H9 (cell line): ENCODE measurements around the gene NEDD4L. TPM values are rescaled to one million over a fixed set of nuclear protein-coding genes. Genes with fewer than 3 reads are reported as not detected.

Source experiments
- DNase-seq: peaks from one replicate; pipeline ENCODE4 v3.0.0-alpha.2; 2017
- H2AFZ ChIP-seq: one replicate; pipeline ENCODE4 v1.6.1; 2013; ENCODE audit warnings: mild to moderate bottlenecking, low read length, control low read depth, moderate library complexity
- H2AK5ac ChIP-seq: 2 replicates; pipeline ENCODE4 v1.6.1; 2013; ENCODE audit warnings: low read length, control low read depth, mixed read lengths; ENCODE audit not compliant: insufficient read length
- H2BK120ac ChIP-seq: one replicate; pipeline ENCODE4 v1.6.1; 2013; ENCODE audit warnings: low read depth, mild to moderate bottlenecking, low read length, control low read depth, inconsistent platforms; ENCODE audit not compliant: poor library complexity, severe bottlenecking
- H2BK12ac ChIP-seq: 2 replicates; pipeline ENCODE4 v1.6.1; 2013; ENCODE audit warnings: low read length, control low read depth, mixed read lengths, low read depth; ENCODE audit not compliant: insufficient read length
- H2BK15ac ChIP-seq: 2 replicates; pipeline ENCODE4 v1.6.1; 2013; ENCODE audit warnings: low read depth, low read length, control low read depth
- H2BK20ac ChIP-seq: one replicate; pipeline ENCODE4 v1.6.1; 2013; ENCODE audit warnings: low read depth, mild to moderate bottlenecking, low read length, control low read depth, inconsistent platforms; ENCODE audit not compliant: poor library complexity, severe bottlenecking
- H2BK5ac ChIP-seq: 2 replicates; pipeline ENCODE4 v1.6.1; 2013; ENCODE audit warnings: low read length, control low read depth, mixed read lengths; ENCODE audit not compliant: insufficient read length
- H3K14ac ChIP-seq: 2 replicates; pipeline ENCODE4 v1.6.1; 2013; ENCODE audit warnings: low read length, control low read depth; ENCODE audit not compliant: insufficient read depth
- H3K18ac ChIP-seq: 2 replicates; pipeline ENCODE4 v1.6.1; 2013; ENCODE audit warnings: low read depth, mild to moderate bottlenecking, mixed read lengths, low read length, control low read depth; ENCODE audit not compliant: insufficient read length
- H3K23ac ChIP-seq: 2 replicates; pipeline ENCODE4 v1.6.1; 2013; ENCODE audit warnings: low read length, control low read depth, mixed read lengths, low read depth; ENCODE audit not compliant: insufficient read length
- H3K23me2 ChIP-seq: 2 replicates; pipeline ENCODE4 v1.6.1; 2013; ENCODE audit warnings: low read depth, mild to moderate bottlenecking, mixed read lengths, low read length, control low read depth; ENCODE audit not compliant: insufficient read length, poor library complexity, severe bottlenecking
- H3K27ac ChIP-seq: 2 replicates; pipeline ENCODE4 v1.5.1; 2013; ENCODE audit warnings: low read length, control low read depth, mixed read lengths, low read depth; ENCODE audit not compliant: insufficient read length
- H3K27me3 ChIP-seq: 2 replicates; pipeline ENCODE4 v1.6.1; 2013; ENCODE audit warnings: low read length, control low read depth, inconsistent platforms; ENCODE audit not compliant: insufficient read depth
- H3K4ac ChIP-seq: 2 replicates; pipeline ENCODE4 v1.6.1; 2013; ENCODE audit warnings: low read depth, mild to moderate bottlenecking, control low read depth, inconsistent platforms, low read length, moderate library complexity
- H3K4me1 ChIP-seq: 2 replicates; pipeline ENCODE4 v1.6.1; 2013; ENCODE audit warnings: low read length, control low read depth, inconsistent platforms; ENCODE audit not compliant: insufficient read depth
- H3K4me2 ChIP-seq: 2 replicates; pipeline ENCODE4 v1.6.1; 2013; ENCODE audit warnings: low read length, control low read depth, mixed read lengths; ENCODE audit not compliant: insufficient read length, insufficient read depth
- H3K56ac ChIP-seq: 2 replicates; pipeline ENCODE4 v1.6.1; 2013; ENCODE audit warnings: low read depth, mild to moderate bottlenecking, mixed read lengths, low read length, control low read depth; ENCODE audit not compliant: insufficient read length
- H3K79me1 ChIP-seq: 2 replicates; pipeline ENCODE4 v1.6.1; 2013; ENCODE audit warnings: low read depth, mild to moderate bottlenecking, moderate library complexity, low read length, control low read depth, inconsistent platforms; ENCODE audit not compliant: insufficient read depth, poor library complexity, severe bottlenecking
- H3K79me2 ChIP-seq: 2 replicates; pipeline ENCODE4 v1.6.1; 2013; ENCODE audit warnings: low read length, control low read depth, inconsistent platforms; ENCODE audit not compliant: insufficient read depth
- H3K9ac ChIP-seq: 2 replicates; pipeline ENCODE4 v1.6.1; 2013; ENCODE audit warnings: low read length, control low read depth, mixed read lengths; ENCODE audit not compliant: insufficient read length; ENCODE audit errors: extremely low read depth
- H3K9me3 ChIP-seq: one replicate; pipeline ENCODE4 v1.6.1; 2013; ENCODE audit warnings: low read depth, low read length, inconsistent platforms; ENCODE audit not compliant: control insufficient read depth
- H3T11ph ChIP-seq: one replicate; pipeline ENCODE4 v1.6.1; 2013; ENCODE audit warnings: mild to moderate bottlenecking, low read length, control low read depth, inconsistent platforms
- H4K20me1 ChIP-seq: one replicate; pipeline ENCODE4 v1.6.1; 2013; ENCODE audit not compliant: control insufficient read depth, insufficient read length, insufficient read depth
- H4K5ac ChIP-seq: 2 replicates; pipeline ENCODE4 v1.6.1; 2013; ENCODE audit warnings: low read depth, mild to moderate bottlenecking, mixed read lengths, low read length, control low read depth; ENCODE audit not compliant: insufficient read length
- H4K8ac ChIP-seq: replicated peaks from 2 replicates; pipeline ENCODE4 v1.6.1; 2013; ENCODE audit warnings: low read length, control low read depth, mixed read lengths, low read depth; ENCODE audit not compliant: insufficient read length
- H4K91ac ChIP-seq: 2 replicates; pipeline ENCODE4 v1.6.1; 2013; ENCODE audit warnings: low read depth, mild to moderate bottlenecking, moderate library complexity, mixed read lengths, low read length, control low read depth; ENCODE audit not compliant: insufficient read length
- H3K27ac Mint-ChIP-seq, 3 experiments: 2 replicates in 2 of 3; 3 replicates in 1 of 3; pipeline ENCODE4 v1.8.0; 2020 to 2021; ENCODE audit warnings: mixed read lengths in 3 of 3, mild to moderate bottlenecking in 1 of 3, moderate library complexity in 1 of 3
- H3K27me3 Mint-ChIP-seq: 2 replicates; pipeline ENCODE4 v1.8.0; 2021; ENCODE audit warnings: low read depth, mild to moderate bottlenecking, moderate library complexity, mixed read lengths
- H3K36me3 Mint-ChIP-seq, 3 experiments: 2 replicates in 2 of 3; 3 replicates in 1 of 3; pipeline ENCODE4 v1.8.0; 2020 to 2021; ENCODE audit warnings: low read depth in 3 of 3, mixed read lengths in 3 of 3; ENCODE audit not compliant: insufficient read depth in 1 of 3
- H3K4me1 Mint-ChIP-seq, 2 experiments: 2 replicates each; pipeline ENCODE4 v1.8.0; 2020; ENCODE audit warnings: mixed read lengths in 2 of 2
- H3K4me3 Mint-ChIP-seq, 2 experiments: 2 replicates in 1 of 2; 3 replicates in 1 of 2; pipeline ENCODE4 v1.8.0; 2020 to 2021; ENCODE audit warnings: mild to moderate bottlenecking in 2 of 2, mixed read lengths in 2 of 2, moderate library complexity in 1 of 2
- H3K9me3 Mint-ChIP-seq, 2 experiments: 2 replicates in 1 of 2; 3 replicates in 1 of 2; pipeline ENCODE4 v1.8.0; 2020; ENCODE audit warnings: mild to moderate bottlenecking in 2 of 2, mixed read lengths in 2 of 2, moderate library complexity in 1 of 2
- WGBS: extraction: QIAGEN DNeasy Blood & Tissue Kit; methylation state at CpG from one replicate; pipeline ENCODE4 v1.1.7; 2013; ENCODE audit warnings: missing lambda C conversion rate, low lambda C conversion rate, mixed read lengths; ENCODE audit not compliant: insufficient read length; ENCODE audit errors: extremely low coverage; 5-methylcytosine and 5-hydroxymethylcytosine counted together
- total RNA-seq: library from RNA; stranded (reverse); gene quantifications from 2 replicates; pipeline ENCODE4 v1.2.1, GENCODE V29; 2021
- TF ChIP-seq, protein P1 (sequence below): fragments of 200-600 bp; sonication (generic); conservative IDR thresholded peaks from 3 replicates; pipeline ENCODE4 v1.8.0; 2021; ENCODE audit warnings: antibody characterized with exemption, mild to moderate bottlenecking

NEDD4L gene
- total RNA-seq, 1 experiment from 2014 or later: 76.3 TPM

DNA sequence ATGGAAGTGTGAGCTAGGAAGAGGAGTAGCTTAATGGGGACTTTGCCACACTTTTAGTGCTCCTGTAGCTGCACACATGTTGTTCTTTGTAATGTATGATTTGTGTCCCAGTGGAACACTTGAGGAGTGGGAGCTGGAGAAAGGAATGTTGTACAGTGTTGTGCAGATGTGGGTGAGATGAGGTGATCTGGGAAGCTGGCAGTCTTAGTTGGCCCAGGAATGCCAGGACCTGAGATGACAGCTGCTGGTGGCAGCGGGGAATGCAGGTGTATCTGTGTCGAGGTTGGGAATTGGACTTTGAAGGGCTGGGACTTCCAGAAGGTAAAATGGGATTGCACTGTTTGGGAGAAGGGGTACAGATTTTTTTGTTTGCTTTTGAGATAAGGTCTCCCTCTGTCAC lies 23.6 kb downstream of the NEDD4L start:
- TF ChIP-seq, protein P1, sequence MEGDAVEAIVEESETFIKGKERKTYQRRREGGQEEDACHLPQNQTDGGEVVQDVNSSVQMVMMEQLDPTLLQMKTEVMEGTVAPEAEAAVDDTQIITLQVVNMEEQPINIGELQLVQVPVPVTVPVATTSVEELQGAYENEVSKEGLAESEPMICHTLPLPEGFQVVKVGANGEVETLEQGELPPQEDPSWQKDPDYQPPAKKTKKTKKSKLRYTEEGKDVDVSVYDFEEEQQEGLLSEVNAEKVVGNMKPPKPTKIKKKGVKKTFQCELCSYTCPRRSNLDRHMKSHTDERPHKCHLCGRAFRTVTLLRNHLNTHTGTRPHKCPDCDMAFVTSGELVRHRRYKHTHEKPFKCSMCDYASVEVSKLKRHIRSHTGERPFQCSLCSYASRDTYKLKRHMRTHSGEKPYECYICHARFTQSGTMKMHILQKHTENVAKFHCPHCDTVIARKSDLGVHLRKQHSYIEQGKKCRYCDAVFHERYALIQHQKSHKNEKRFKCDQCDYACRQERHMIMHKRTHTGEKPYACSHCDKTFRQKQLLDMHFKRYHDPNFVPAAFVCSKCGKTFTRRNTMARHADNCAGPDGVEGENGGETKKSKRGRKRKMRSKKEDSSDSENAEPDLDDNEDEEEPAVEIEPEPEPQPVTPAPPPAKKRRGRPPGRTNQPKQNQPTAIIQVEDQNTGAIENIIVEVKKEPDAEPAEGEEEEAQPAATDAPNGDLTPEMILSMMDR: peak; percentile 24; the same call in 1 of the 3 replicates
- H2AK5ac ChIP-seq: no peak overlapping the region
- Mint-ChIP-seq H3K4me3 (no peak overlapping the region; a peak in 1 of 5 replicates), H3K9me3 (peaks cover 0 to 2% of the 10 kb centered on the region in 2 experiments; a peak in 1 of 5 replicates), H3K36me3 (peaks cover 0 to 9% (median 0%) of the 10 kb centered on the region in 3 experiments; a peak in 3 of 7 replicates), H3K4me1 (peaks cover 20 to 31% of the 10 kb centered on the region in 2 experiments), H3K27me3 (no peaks in the 10 kb centered on the region; the same call in 1 of the 2 replicates), H3K27ac (no peak overlapping the region; a peak in 1 of 7 replicates)
- no peak for DNase-seq
- H4K91ac ChIP-seq: no peak overlapping the region
- H3K4me2 ChIP-seq: no peak overlapping the region
- H3K4me1 ChIP-seq: peaks cover 7% of the 10 kb centered on the region; the same call in 1 of the 2 replicates
- no CpG with 5 or more reads among the region's 2 CpGs for WGBS
- no peaks in the 10 kb centered on the region for H3K23me2 ChIP-seq
- H2BK12ac ChIP-seq: no peak overlapping the region
- H3K4ac ChIP-seq: no peak overlapping the region
- no peak overlapping the region for H4K5ac ChIP-seq
- H3K56ac ChIP-seq: no peak overlapping the region
- no peaks in the 10 kb centered on the region for H4K20me1 ChIP-seq
- no peak overlapping the region for H2AFZ ChIP-seq
- no peak overlapping the region for H3K9ac ChIP-seq
- no peak overlapping the region for H3T11ph ChIP-seq
- H3K9me3 ChIP-seq: no peaks in the 10 kb centered on the region
- no peak overlapping the region for H2BK120ac ChIP-seq
- H3K14ac ChIP-seq: no peak overlapping the region
- H4K8ac ChIP-seq: no peak overlapping the region
- H3K79me1 ChIP-seq: peaks cover 8% of the 10 kb centered on the region
- H2BK5ac ChIP-seq: no peak overlapping the region
- H3K27me3 ChIP-seq: no peaks in the 10 kb centered on the region
- no peak overlapping the region for H2BK15ac ChIP-seq
- peaks cover 3% of the 10 kb centered on the region; the same call in 1 of the 2 replicates for H3K79me2 ChIP-seq
- no peak overlapping the region for H3K18ac ChIP-seq
- no peak overlapping the region for H2BK20ac ChIP-seq
- H3K23ac ChIP-seq: no peak overlapping the region
- no peak overlapping the region for H3K27ac ChIP-seq
